H1 (cell line): ENCODE measurements around the gene DHRS12. TPM values are rescaled to one million over a fixed set of nuclear protein-coding genes. Genes with fewer than 3 reads are reported as not detected.

Experiments used
- RAD21 ChIP-seq, 2 experiments: IDR thresholded peaks in 1 of 2; conservative IDR thresholded peaks in 1 of 2; 2 replicates each; pipeline ENCODE4 v1.6.1; 2011; ENCODE audit warnings: low read depth in 2 of 2, low read length in 2 of 2, improper control_type of control experiment in 1 of 2, inconsistent platforms in 1 of 2, mild to moderate bottlenecking in 1 of 2, moderate library complexity in 1 of 2
- RBBP5 ChIP-seq: IDR thresholded peaks from 2 replicates; pipeline ENCODE4 v1.7.1; 2012; ENCODE audit warnings: low read depth, mild to moderate bottlenecking, inconsistent platforms, low read length, moderate library complexity, borderline replicate concordance
- polyA plus RNA-seq, 7 experiments: library from polyadenylated mRNA; depleted of rRNA in 3 of 7; stranded (reverse) in 5 of 7; unstranded in 2 of 7; fragments of >200 nt in 5 of 7; fragments of 200-250 nt in 2 of 7; gene quantifications; 1 replicate in 5 of 7; 2 replicates in 1 of 7; 4 replicates in 1 of 7; pipeline versions ENCODE4 v1.2.1 to v1.2.3, GENCODE V29; 2011 to 2013; ENCODE audit warnings: missing spikeins in 2 of 7, mixed read lengths in 2 of 7
- total RNA-seq: library from RNA; stranded (reverse); fragmentation: NEBNext Ultra II Directional; extraction: Animal tissue kit (Norgen Biotek cat#: 25700); gene quantifications from 2 replicates; pipeline ENCODE4 v1.2.1, GENCODE V29; 2021
- TF ChIP-seq, protein P1 (sequence below): IDR thresholded peaks from 2 replicates; pipeline ENCODE4 v1.6.1; 2012; ENCODE audit warnings: inconsistent platforms

DHRS12 gene
- total and polyA plus RNA-seq, 2 of the 8 experiments (the other 6 are each of a cell fraction or from before 2014, with no cell fraction given): 8.7 TPM

DNA sequence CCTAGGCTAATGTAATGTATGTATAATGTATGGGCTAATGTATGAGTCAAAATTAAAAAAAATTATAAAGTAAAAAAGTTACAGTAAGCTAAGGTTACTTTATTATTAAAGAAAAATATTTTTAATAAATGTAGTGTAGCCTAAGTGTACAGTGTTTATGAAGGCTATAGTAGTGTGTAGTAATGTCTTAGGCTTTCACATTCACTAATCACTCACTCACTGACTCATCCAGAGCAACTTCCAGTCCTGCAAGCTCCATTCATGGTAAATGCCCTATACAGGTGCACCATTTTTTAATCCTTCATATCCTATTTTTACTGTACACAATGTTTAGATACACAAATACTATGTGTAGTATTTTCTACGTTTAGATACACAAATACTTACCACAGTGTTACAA lies 42.8 kb upstream of the DHRS12 start (continued):
- TF ChIP-seq, protein P1, sequence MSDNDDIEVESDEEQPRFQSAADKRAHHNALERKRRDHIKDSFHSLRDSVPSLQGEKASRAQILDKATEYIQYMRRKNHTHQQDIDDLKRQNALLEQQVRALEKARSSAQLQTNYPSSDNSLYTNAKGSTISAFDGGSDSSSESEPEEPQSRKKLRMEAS: no peak
- TF ChIP-seq RAD21 (IDR thresholded peaks at IDR 0.05 in 1 of 2, conservative IDR thresholded peaks at IDR 0.05 in 1 of 2; ENCODE audit: low read depth in 2 of 2, low read length in 2 of 2) (no peak), RBBP5 (no peak)
